ENCODE measurements around the gene IL1RAP.
A peak's percentile ranks its signal among the peaks of the same experiment; 100 is the strongest.

IL1RAP gene

DNA sequence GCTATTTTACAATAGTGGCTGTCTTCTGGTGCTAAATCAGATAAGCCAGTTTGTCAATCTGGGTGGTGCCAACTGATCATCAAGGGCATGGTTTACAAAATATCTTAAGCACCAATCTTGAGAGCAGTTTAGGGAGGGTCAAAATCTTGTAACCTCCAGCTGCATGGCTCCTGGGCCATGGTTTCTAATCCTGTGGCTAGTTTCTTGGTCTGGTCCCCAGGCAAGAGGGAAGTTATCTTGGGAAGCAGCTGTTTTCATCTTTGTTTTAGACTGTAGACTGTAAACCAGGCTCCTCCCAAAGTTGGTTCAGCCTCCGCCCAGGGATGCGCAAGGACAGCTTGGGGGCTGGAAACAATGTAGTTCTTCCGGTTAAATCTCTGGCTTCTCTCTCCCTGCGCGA lies 166.8 kb downstream of the IL1RAP start:
- H2AK5ac ChIP-seq (ENCODE audit: low read length): no peak overlapping the region
- H3K4me1 ChIP-seq (ENCODE audit: control insufficient read depth, low read depth, low read length): no peaks in the 10 kb centered on the region
- H3K9ac ChIP-seq (ENCODE audit: low read length): no peak overlapping the region
- H4K5ac ChIP-seq (ENCODE audit: low read length): no peak overlapping the region
- no peaks in the 10 kb centered on the region for H3K36me3 ChIP-seq (ENCODE audit: control insufficient read depth, insufficient read depth, low read length)
- WGBS (ENCODE audit: extremely low coverage, insufficient coverage, low lambda C conversion rate): no CpG with 5 or more reads among the region's 5 CpGs
- H2BK15ac ChIP-seq (replicated peaks; ENCODE audit: low read depth): no peak overlapping the region
- no peak overlapping the region for H4K8ac ChIP-seq (ENCODE audit: low read depth, low read length)
- no peak overlapping the region for H3K23ac ChIP-seq (ENCODE audit: low read length)
- no peaks in the 10 kb centered on the region for H3K79me1 ChIP-seq (ENCODE audit: low read length)
- H2BK5ac ChIP-seq (ENCODE audit: low read length): no peak overlapping the region
- H3K27me3 ChIP-seq (ENCODE audit: insufficient read depth, low read length, poor library complexity): no peaks in the 10 kb centered on the region
- H3K79me2 ChIP-seq (ENCODE audit: control insufficient read depth, insufficient read depth, low read length): no peaks in the 10 kb centered on the region
- H3K18ac ChIP-seq (ENCODE audit: low read length): no peak overlapping the region
- no peak overlapping the region for H3K56ac ChIP-seq (ENCODE audit: low read length)
- no peak overlapping the region for H3K4me3 ChIP-seq (ENCODE audit: low read length)
- no peak for DNase-seq
- H3K4ac ChIP-seq (ENCODE audit: low read depth, low read length): no peak overlapping the region
- H3K27ac ChIP-seq (ENCODE audit: low read depth, low read length): no peak overlapping the region
- H2BK120ac ChIP-seq (ENCODE audit: low read depth, low read length): no peak overlapping the region
- no peak overlapping the region for H3K4me2 ChIP-seq (ENCODE audit: low read length)

DNA sequence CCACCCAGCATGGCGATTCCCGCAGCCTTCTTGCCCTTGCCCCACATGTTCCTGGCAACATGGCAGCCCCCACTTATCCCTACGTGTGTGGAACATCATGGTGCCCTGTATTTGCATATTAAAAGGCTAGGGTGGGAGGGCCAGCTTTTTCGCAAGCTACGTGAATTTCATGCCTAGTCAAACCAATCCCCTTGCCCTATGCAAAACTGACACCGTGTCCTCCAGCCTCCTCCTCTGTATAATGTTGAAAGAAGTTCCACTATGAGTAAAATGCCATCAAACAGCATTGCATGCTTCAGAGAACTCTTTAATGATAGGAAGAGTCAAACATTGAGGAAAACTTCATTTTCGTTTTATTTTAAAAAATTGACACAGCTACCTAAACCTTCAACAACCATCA lies 170.9 kb downstream of the IL1RAP start:
- H3K18ac ChIP-seq (ENCODE audit: low read length): no peak overlapping the region
- H2AK5ac ChIP-seq (ENCODE audit: low read length): no peak overlapping the region
- no peak overlapping the region for H2BK5ac ChIP-seq (ENCODE audit: low read length)
- H3K9ac ChIP-seq (ENCODE audit: low read length): no peak overlapping the region
- WGBS (ENCODE audit: extremely low coverage, insufficient coverage, low lambda C conversion rate): no CpG with 5 or more reads among the region's 7 CpGs
- no peak overlapping the region for H4K8ac ChIP-seq (ENCODE audit: low read depth, low read length)
- H3K27ac ChIP-seq (ENCODE audit: low read depth, low read length): no peak overlapping the region
- no peak overlapping the region for H3K4ac ChIP-seq (ENCODE audit: low read depth, low read length)
- no peaks in the 10 kb centered on the region for H3K36me3 ChIP-seq (ENCODE audit: control insufficient read depth, insufficient read depth, low read length)
- no peak overlapping the region for H3K4me2 ChIP-seq (ENCODE audit: low read length)
- H3K4me3 ChIP-seq (ENCODE audit: low read length): no peak overlapping the region
- H3K4me1 ChIP-seq (ENCODE audit: control insufficient read depth, low read depth, low read length): no peaks in the 10 kb centered on the region
- DNase-seq: no peak
- H3K27me3 ChIP-seq (ENCODE audit: insufficient read depth, low read length, poor library complexity): no peaks in the 10 kb centered on the region
- no peak overlapping the region for H3K23ac ChIP-seq (ENCODE audit: low read length)
- H3K56ac ChIP-seq (ENCODE audit: low read length): no peak overlapping the region
- H2BK15ac ChIP-seq (replicated peaks; ENCODE audit: low read depth): no peak overlapping the region
- H2BK120ac ChIP-seq (ENCODE audit: low read depth, low read length): no peak overlapping the region
- H4K5ac ChIP-seq (ENCODE audit: low read length): no peak overlapping the region
- no peaks in the 10 kb centered on the region for H3K79me1 ChIP-seq (ENCODE audit: low read length)
- no peaks in the 10 kb centered on the region for H3K79me2 ChIP-seq (ENCODE audit: control insufficient read depth, insufficient read depth, low read length)

DNA sequence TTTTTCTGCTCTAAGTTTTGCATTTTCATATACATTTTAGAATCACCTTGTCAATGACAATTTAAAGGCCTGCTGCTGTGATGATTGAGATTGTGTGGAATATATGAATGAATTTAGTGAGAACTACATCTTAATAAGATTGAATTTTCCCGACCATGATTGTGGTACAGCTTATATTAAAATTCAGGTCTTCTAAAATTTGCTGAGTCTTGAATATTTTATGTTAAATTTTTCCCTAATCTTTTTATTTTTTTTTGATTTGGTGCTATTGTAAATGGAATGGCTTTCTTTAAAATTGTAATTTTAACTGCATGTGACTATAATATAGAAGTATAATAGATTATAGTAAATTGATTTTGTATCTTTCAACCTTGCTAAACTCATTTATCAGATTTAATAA lies 172.1 kb downstream of the IL1RAP start:
- Histone ChIP-seq H2BK120ac (ENCODE audit: low read depth, low read length) (no peak overlapping the region), H3K18ac (ENCODE audit: low read length) (no peak overlapping the region), H3K4me2 (ENCODE audit: low read length) (no peak overlapping the region), H3K79me1 (ENCODE audit: low read length) (no peaks in the 10 kb centered on the region), H3K56ac (ENCODE audit: low read length) (no peak overlapping the region), H3K4me1 (ENCODE audit: control insufficient read depth, low read depth, low read length) (no peaks in the 10 kb centered on the region), H4K8ac (ENCODE audit: low read depth, low read length) (no peak overlapping the region), H3K27ac (ENCODE audit: low read depth, low read length) (no peak overlapping the region), H2BK5ac (ENCODE audit: low read length) (no peak overlapping the region), H3K36me3 (ENCODE audit: control insufficient read depth, insufficient read depth, low read length) (no peaks in the 10 kb centered on the region), H3K23ac (ENCODE audit: low read length) (no peak overlapping the region), H2BK15ac (replicated peaks; ENCODE audit: low read depth) (no peak overlapping the region), H3K4ac (ENCODE audit: low read depth, low read length) (no peak overlapping the region), H4K5ac (ENCODE audit: low read length) (no peak overlapping the region), H3K9ac (ENCODE audit: low read length) (no peak overlapping the region), H3K4me3 (ENCODE audit: low read length) (no peak overlapping the region), H3K27me3 (ENCODE audit: insufficient read depth, low read length, poor library complexity) (no peaks in the 10 kb centered on the region), H3K79me2 (ENCODE audit: control insufficient read depth, insufficient read depth, low read length) (no peaks in the 10 kb centered on the region), H2AK5ac (ENCODE audit: low read length) (no peak overlapping the region)
- no CpG with 5 or more reads among the region's 1 CpG for WGBS (ENCODE audit: extremely low coverage, insufficient coverage, low lambda C conversion rate)
- no peak for DNase-seq

DNA sequence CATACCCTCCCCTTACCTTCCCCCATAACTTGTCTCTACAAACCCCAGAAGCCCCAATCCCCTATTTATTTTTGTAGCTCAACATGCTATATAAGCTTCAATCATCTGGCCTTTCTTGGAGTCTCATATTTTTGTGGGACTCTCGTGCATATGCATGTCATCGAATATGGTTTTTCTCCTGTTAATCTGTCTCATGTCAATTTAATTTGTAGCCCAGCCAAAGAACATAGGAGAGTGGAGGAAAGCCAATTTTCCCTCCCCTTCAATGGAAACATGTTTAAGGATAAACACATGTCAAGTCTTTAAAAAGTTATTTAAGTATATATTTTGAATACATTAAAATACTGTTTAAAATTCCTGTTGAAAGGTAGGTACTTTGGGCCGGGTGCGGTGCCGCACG lies 176.4 kb downstream of the IL1RAP start:
- Histone ChIP-seq H3K27me3 (ENCODE audit: insufficient read depth, low read length, poor library complexity) (no peaks in the 10 kb centered on the region), H2BK120ac (ENCODE audit: low read depth, low read length) (no peak overlapping the region), H3K36me3 (ENCODE audit: control insufficient read depth, insufficient read depth, low read length) (no peaks in the 10 kb centered on the region), H3K79me2 (ENCODE audit: control insufficient read depth, insufficient read depth, low read length) (no peaks in the 10 kb centered on the region), H3K56ac (ENCODE audit: low read length) (no peak overlapping the region), H3K27ac (ENCODE audit: low read depth, low read length) (no peak overlapping the region), H3K4me3 (ENCODE audit: low read length) (no peak overlapping the region), H4K5ac (ENCODE audit: low read length) (no peak overlapping the region), H2BK15ac (replicated peaks; ENCODE audit: low read depth) (no peak overlapping the region), H3K9ac (ENCODE audit: low read length) (no peak overlapping the region), H2BK5ac (ENCODE audit: low read length) (no peak overlapping the region), H4K8ac (ENCODE audit: low read depth, low read length) (no peak overlapping the region), H3K18ac (ENCODE audit: low read length) (no peak overlapping the region), H3K4me1 (ENCODE audit: control insufficient read depth, low read depth, low read length) (no peaks in the 10 kb centered on the region), H3K23ac (ENCODE audit: low read length) (no peak overlapping the region), H2AK5ac (ENCODE audit: low read length) (no peak overlapping the region), H3K4ac (ENCODE audit: low read depth, low read length) (no peak overlapping the region), H3K4me2 (ENCODE audit: low read length) (no peak overlapping the region), H3K79me1 (ENCODE audit: low read length) (no peaks in the 10 kb centered on the region)
- no peak for DNase-seq
- no CpG with 5 or more reads among the region's 6 CpGs for WGBS (ENCODE audit: extremely low coverage, insufficient coverage, low lambda C conversion rate)

DNA sequence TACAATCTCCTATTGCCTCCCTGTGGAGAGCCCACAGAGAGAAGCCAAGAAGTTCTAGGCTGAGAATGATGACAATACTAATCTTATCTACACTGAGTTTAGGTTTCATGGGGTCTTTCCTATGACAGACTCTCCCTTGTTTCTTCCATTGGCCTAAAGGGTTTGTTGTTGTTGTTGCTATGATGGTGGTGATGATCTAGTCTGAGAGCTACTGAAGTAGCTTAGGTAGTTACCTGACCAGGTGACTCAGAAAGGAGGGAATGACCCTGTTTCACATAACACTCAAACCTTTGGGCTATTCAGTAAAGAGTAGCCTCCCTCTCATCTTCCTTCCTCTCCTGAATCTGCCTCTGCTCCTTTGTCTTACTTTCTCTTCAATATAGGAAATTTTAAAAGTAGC lies 178.4 kb downstream of the IL1RAP start:
- Histone ChIP-seq H2BK15ac (replicated peaks; ENCODE audit: low read depth) (no peak overlapping the region), H3K27ac (ENCODE audit: low read depth, low read length) (no peak overlapping the region), H3K4me3 (ENCODE audit: low read length) (no peak overlapping the region), H3K79me2 (ENCODE audit: control insufficient read depth, insufficient read depth, low read length) (no peaks in the 10 kb centered on the region), H2AK5ac (ENCODE audit: low read length) (no peak overlapping the region), H3K23ac (ENCODE audit: low read length) (no peak overlapping the region), H3K9ac (ENCODE audit: low read length) (no peak overlapping the region), H3K4ac (ENCODE audit: low read depth, low read length) (no peak overlapping the region), H3K56ac (ENCODE audit: low read length) (no peak overlapping the region), H3K4me2 (ENCODE audit: low read length) (no peak overlapping the region), H2BK5ac (ENCODE audit: low read length) (no peak overlapping the region), H3K79me1 (ENCODE audit: low read length) (no peaks in the 10 kb centered on the region), H3K4me1 (ENCODE audit: control insufficient read depth, low read depth, low read length) (no peaks in the 10 kb centered on the region), H3K27me3 (ENCODE audit: insufficient read depth, low read length, poor library complexity) (no peaks in the 10 kb centered on the region), H2BK120ac (ENCODE audit: low read depth, low read length) (no peak overlapping the region), H4K5ac (ENCODE audit: low read length) (no peak overlapping the region), H4K8ac (ENCODE audit: low read depth, low read length) (no peak overlapping the region), H3K36me3 (ENCODE audit: control insufficient read depth, insufficient read depth, low read length) (no peaks in the 10 kb centered on the region), H3K18ac (ENCODE audit: low read length) (no peak overlapping the region)
- DNase-seq: peak; percentile 89

DNA sequence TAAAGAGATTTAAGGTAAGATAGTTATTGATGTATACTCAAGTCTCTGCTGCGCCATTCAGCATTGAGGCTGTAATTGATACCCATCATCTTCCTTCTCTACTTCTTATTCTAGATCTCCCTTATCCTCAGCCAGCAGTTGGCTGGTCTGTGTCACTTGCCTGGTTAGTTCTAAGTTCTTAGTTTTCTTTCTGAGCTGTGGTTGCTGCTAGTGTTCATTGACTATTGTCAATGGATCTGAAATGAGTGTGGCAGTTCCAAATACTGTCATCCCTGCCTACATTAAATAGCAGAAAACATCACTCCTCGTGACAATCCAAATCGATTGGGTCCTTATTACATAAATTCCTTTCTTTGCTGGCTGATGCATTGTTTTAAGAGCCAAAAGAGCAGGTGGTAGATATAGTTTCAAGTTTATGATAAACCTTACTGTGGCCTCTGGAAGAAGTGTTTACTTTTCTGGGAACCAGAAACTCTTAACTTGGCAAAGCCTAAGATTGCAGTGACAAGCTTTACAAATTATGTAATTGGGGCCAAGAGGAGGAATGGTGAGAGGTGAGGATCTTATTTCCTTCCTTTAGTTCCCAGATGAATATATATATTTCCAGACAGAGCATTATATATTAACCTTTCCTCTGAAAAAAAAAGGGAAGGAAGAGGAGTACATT lies 180.6 kb downstream of the IL1RAP start:
- Histone ChIP-seq H3K27me3 (ENCODE audit: insufficient read depth, low read length, poor library complexity) (no peaks in the 10 kb centered on the region), H3K36me3 (ENCODE audit: control insufficient read depth, insufficient read depth, low read length) (no peaks in the 10 kb centered on the region), H2BK5ac (ENCODE audit: low read length) (no peak overlapping the region), H3K23ac (ENCODE audit: low read length) (no peak overlapping the region), H3K4me3 (ENCODE audit: low read length) (no peak overlapping the region), H3K9ac (ENCODE audit: low read length) (no peak overlapping the region), H3K18ac (ENCODE audit: low read length) (no peak overlapping the region), H4K5ac (ENCODE audit: low read length) (no peak overlapping the region), H3K4me1 (ENCODE audit: control insufficient read depth, low read depth, low read length) (no peaks in the 10 kb centered on the region), H3K4me2 (ENCODE audit: low read length) (no peak overlapping the region), H3K4ac (ENCODE audit: low read depth, low read length) (no peak overlapping the region), H2AK5ac (ENCODE audit: low read length) (no peak overlapping the region), H3K27ac (ENCODE audit: low read depth, low read length) (no peak overlapping the region), H3K56ac (ENCODE audit: low read length) (no peak overlapping the region), H2BK120ac (ENCODE audit: low read depth, low read length) (no peak overlapping the region), H2BK15ac (replicated peaks; ENCODE audit: low read depth) (no peak overlapping the region), H4K8ac (ENCODE audit: low read depth, low read length) (no peak overlapping the region), H3K79me1 (ENCODE audit: low read length) (no peaks in the 10 kb centered on the region), H3K79me2 (ENCODE audit: control insufficient read depth, insufficient read depth, low read length) (no peaks in the 10 kb centered on the region)
- DNase-seq: no peak
- no CpG with 5 or more reads among the region's 3 CpGs for WGBS (ENCODE audit: extremely low coverage, insufficient coverage, low lambda C conversion rate)

All from mesendoderm (in vitro differentiated cells).